ENCODE results near the gene ARCN1.

The ARCN1 gene

DNA sequence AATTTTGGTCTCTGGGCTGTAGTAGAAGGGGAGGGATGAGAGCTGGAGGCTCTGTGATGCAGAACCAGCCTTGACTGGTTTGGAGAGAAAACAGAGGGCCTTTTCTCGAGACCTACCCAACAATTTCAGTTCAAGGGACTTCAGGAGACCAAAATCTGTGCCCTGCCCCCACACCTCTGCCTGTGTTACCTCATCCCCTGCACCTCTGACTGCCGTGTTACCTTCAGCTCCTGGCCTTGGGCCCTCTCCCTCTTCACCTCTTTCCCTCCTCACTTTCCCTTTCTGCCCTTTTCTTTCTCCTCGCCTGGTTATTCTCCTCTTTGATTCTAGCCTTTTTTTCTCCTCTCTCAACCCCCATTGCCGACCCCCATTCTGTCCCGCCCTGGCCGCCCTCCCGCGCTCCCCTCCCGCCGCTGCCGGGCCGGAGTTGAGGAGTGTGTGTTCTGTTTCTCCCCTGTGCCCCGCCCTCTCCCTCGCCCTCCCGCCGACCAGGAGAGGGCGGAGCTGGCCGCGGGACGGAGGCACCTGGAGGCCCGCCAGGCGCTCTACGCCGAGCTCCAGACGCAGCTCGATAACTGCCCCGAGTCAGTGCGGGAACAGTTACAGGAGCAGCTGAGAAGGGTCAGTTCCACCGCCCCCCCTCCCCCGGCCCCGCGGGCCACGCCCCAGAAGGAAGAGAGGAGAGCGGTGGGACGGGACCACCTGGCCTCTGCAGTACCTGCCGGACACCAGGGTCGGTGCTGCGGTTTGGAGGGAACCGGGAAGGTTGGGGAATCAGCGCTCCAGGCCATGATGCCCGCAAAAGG lies 62.4 kb downstream of the ARCN1 start:
- POLR2A ChIA-PET: interaction anchor here (1.1 to 5.3 kb wide), 3 partner anchors 8 to 13 kb away, joined by 3 to 32 read pairs (median 5); no protein-coding TSS in a partner anchor
- DNase-seq (ENCODE audit: low read depth, low spot score): no peak
- CTCF ChIA-PET: interaction anchor here (1.3 to 3.6 kb wide), 3 partner anchors 23 to 55 kb away, joined by 3 to 28 read pairs (median 4); no protein-coding TSS in a partner anchor
- no peak overlapping the region for H3K4me3 ChIP-seq (ENCODE audit: low read depth, low read length)
- TF ChIP-seq, protein P1, sequence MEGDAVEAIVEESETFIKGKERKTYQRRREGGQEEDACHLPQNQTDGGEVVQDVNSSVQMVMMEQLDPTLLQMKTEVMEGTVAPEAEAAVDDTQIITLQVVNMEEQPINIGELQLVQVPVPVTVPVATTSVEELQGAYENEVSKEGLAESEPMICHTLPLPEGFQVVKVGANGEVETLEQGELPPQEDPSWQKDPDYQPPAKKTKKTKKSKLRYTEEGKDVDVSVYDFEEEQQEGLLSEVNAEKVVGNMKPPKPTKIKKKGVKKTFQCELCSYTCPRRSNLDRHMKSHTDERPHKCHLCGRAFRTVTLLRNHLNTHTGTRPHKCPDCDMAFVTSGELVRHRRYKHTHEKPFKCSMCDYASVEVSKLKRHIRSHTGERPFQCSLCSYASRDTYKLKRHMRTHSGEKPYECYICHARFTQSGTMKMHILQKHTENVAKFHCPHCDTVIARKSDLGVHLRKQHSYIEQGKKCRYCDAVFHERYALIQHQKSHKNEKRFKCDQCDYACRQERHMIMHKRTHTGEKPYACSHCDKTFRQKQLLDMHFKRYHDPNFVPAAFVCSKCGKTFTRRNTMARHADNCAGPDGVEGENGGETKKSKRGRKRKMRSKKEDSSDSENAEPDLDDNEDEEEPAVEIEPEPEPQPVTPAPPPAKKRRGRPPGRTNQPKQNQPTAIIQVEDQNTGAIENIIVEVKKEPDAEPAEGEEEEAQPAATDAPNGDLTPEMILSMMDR (IDR thresholded peaks at IDR 0.05; ENCODE audit: insufficient read depth, low read length, missing control alignments): no peak

DNA sequence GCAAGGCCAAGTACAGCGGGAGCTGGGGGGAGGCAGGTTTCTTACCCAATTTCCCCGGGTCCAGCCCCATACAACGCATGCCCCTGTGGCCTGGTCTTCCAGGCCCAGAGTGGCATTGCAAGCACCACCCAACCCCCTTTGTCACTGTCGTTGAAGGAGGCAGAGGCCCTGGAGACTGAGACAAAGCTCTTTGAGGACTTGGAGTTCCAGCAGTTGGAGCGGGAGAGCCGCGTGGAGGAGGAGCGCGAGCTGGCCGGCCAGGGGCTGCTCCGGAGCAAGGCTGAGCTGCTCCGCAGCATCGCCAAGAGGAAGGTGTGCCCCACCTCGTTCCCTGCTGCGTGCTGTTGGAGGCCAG lies 63.0 kb downstream of the ARCN1 start:
- ChIA-PET CTCF (interaction anchor here (1.3 to 3.6 kb wide), 3 partner anchors 16 to 26 kb away, joined by 3 to 28 read pairs (median 4); no protein-coding TSS in a partner anchor), POLR2A (interaction anchor here (0.5 to 5.3 kb wide), 4 partner anchors 9 to 113 kb away, joined by 3 to 32 read pairs (median 3); partner anchors contain the start of gene PHLDB1)
- DNase-seq (ENCODE audit: low read depth, low spot score): no peak
- TF ChIP-seq, protein P1 (IDR thresholded peaks at IDR 0.05; ENCODE audit: insufficient read depth, low read length, missing control alignments): no peak
- H3K4me3 ChIP-seq (ENCODE audit: low read depth, low read length): no peak overlapping the region

DNA sequence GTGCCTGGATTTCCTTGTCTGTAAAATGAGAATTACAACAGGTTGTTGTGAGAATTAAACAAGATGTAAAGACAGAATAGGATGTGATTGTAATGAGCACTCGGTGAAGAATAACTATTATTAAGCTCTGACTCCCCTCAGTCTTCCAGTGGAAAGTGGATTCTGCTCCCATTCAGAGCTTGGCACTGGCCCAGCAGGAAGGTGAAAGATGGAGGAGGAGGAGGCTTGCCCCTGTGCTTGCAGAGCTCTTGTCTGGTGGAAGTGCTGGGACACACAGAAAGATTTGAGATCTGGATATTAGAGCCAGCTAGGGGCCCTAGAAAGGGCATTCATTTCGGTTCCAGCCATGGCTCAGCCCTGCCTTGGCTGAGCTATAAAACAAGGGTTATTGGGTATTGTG lies 63.4 kb downstream of the ARCN1 start:
- ChIA-PET CTCF (interaction anchor here (1.3 to 3.6 kb wide), 3 partner anchors 16 to 24 kb away, joined by 3 to 28 read pairs (median 9); no protein-coding TSS in a partner anchor), POLR2A (interaction anchor here (0.5 to 5.3 kb wide), 4 partner anchors 14 to 112 kb away, joined by 3 to 32 read pairs (median 4); partner anchors contain the start of gene PHLDB1)
- no peak for DNase-seq (ENCODE audit: low read depth, low spot score)
- H3K4me3 ChIP-seq (ENCODE audit: low read depth, low read length): no peak overlapping the region
- TF ChIP-seq, protein P1 (IDR thresholded peaks at IDR 0.05; ENCODE audit: insufficient read depth, low read length, missing control alignments): no peak

DNA sequence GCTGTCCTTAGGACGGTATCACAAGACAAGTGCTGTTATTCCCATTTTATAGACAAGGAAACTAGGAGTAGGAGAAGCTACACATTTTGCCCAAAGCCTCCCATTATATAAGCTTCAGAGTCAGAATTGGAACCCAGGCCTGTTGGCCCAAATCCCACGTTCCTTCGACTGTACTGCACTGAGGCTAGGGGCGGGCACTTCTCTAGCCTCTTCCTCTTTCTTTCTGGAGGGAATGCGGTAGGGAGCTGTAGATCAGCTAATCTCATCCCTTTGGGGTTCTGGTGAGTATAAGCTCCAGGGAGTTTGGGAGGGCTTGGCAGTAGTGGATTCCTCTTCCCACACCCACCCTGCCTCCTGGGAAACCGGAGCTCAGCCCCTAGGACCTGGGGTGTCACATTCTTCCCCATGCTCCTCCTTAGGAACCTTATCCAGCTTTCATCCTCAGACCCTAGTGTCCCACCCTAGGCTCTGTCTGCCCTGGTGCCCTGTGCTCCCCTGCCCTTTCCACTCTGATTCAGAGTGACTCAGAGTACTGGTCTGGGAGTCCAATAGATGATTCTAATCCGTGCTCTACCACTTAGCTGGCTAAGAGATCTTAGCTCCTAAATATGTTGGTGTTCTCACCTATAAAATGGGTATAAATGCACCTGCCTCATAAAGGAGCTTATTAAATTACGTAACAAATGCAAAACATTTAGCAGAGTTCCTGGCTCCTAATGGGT lies 64.5 kb downstream of the ARCN1 start:
- ChIA-PET POLR2A (interaction anchor here (1.2 to 5.3 kb wide), 4 partner anchors 15 to 29 kb away, joined by 3 to 32 read pairs (median 5); partner anchors contain the start of gene PHLDB1), CTCF (interaction anchor here (0.8 to 3.6 kb wide), 7 partner anchors 10 to 42 kb away, joined by 3 to 28 read pairs (median 5); partner anchors contain the start of gene PHLDB1)
- no peak for DNase-seq (ENCODE audit: low read depth, low spot score)
- TF ChIP-seq, protein P1 (IDR thresholded peaks at IDR 0.05; ENCODE audit: insufficient read depth, low read length, missing control alignments): no peak
- H3K4me3 ChIP-seq (ENCODE audit: low read depth, low read length): no peak overlapping the region

DNA sequence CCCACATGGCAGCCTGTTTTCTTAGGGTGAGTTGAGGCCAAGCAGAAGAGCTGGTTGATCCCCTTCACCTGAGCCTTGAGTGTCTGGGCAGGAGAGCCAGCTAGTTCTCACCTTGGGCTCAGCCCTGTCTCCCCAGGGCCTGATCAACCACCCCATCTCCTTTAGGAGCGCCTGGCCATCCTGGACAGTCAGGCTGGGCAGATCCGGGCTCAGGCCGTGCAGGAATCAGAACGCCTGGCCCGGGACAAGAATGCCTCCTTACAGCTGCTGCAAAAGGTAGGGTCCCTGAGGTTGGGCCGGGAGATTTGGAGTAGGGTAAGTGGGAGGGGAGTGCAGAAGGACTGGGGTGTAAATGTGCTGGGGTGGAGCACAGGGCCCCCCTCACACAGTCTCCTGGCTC lies 66.5 kb downstream of the ARCN1 start:
- DNase-seq (ENCODE audit: low read depth, low spot score): no peak
- no peak overlapping the region for H3K4me3 ChIP-seq (ENCODE audit: low read depth, low read length)
- TF ChIP-seq, protein P1 (IDR thresholded peaks at IDR 0.05; ENCODE audit: insufficient read depth, low read length, missing control alignments): no peak
- ChIA-PET POLR2A (interaction anchor here (0.7 to 5.3 kb wide), 3 partner anchors 14 to 18 kb away, joined by 3 to 32 read pairs (median 3); no protein-coding TSS in a partner anchor), CTCF (interaction anchor here (1.0 kb wide), 1 partner anchor 22 kb away, joined by 3 read pairs; no protein-coding TSS in a partner anchor)

Measured in AG04449 (cell line).